ENCODE data around the gene SEMA5A.

DNA sequence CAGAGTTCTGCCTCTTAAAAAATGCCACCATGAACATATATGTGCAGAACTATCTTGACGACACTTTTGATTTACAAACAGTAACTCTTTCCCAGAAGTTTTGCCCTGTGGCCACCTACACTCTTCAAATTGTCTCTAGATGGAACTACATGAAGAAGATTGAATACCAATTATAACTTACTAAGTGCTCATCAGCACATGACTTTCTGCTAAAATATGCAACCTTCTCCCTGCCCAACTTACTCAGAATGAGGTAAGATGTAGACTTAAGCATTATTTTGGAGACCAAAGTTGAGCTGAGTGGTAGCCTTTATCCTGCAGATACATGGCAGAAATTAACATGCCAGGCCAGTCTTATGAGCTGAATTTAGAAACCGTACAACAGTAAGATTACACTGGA lies 105.4 kb downstream of the SEMA5A start:
- TF ChIP-seq, protein P1, sequence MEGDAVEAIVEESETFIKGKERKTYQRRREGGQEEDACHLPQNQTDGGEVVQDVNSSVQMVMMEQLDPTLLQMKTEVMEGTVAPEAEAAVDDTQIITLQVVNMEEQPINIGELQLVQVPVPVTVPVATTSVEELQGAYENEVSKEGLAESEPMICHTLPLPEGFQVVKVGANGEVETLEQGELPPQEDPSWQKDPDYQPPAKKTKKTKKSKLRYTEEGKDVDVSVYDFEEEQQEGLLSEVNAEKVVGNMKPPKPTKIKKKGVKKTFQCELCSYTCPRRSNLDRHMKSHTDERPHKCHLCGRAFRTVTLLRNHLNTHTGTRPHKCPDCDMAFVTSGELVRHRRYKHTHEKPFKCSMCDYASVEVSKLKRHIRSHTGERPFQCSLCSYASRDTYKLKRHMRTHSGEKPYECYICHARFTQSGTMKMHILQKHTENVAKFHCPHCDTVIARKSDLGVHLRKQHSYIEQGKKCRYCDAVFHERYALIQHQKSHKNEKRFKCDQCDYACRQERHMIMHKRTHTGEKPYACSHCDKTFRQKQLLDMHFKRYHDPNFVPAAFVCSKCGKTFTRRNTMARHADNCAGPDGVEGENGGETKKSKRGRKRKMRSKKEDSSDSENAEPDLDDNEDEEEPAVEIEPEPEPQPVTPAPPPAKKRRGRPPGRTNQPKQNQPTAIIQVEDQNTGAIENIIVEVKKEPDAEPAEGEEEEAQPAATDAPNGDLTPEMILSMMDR (IDR thresholded peaks at IDR 0.05), result no peak
- TF ChIP-seq POLR2AphosphoS5 (IDR thresholded peaks at IDR 0.05; ENCODE audit: low read depth, low read length) (no peak), TCF7L2 (IDR thresholded peaks at IDR 0.05; ENCODE audit: low read depth, low read length) (no peak), SIN3A (IDR thresholded peaks at IDR 0.05; ENCODE audit: borderline replicate concordance, insufficient read depth, low read depth, low read length) (no peak)
- TF ChIP-seq, protein P2, sequence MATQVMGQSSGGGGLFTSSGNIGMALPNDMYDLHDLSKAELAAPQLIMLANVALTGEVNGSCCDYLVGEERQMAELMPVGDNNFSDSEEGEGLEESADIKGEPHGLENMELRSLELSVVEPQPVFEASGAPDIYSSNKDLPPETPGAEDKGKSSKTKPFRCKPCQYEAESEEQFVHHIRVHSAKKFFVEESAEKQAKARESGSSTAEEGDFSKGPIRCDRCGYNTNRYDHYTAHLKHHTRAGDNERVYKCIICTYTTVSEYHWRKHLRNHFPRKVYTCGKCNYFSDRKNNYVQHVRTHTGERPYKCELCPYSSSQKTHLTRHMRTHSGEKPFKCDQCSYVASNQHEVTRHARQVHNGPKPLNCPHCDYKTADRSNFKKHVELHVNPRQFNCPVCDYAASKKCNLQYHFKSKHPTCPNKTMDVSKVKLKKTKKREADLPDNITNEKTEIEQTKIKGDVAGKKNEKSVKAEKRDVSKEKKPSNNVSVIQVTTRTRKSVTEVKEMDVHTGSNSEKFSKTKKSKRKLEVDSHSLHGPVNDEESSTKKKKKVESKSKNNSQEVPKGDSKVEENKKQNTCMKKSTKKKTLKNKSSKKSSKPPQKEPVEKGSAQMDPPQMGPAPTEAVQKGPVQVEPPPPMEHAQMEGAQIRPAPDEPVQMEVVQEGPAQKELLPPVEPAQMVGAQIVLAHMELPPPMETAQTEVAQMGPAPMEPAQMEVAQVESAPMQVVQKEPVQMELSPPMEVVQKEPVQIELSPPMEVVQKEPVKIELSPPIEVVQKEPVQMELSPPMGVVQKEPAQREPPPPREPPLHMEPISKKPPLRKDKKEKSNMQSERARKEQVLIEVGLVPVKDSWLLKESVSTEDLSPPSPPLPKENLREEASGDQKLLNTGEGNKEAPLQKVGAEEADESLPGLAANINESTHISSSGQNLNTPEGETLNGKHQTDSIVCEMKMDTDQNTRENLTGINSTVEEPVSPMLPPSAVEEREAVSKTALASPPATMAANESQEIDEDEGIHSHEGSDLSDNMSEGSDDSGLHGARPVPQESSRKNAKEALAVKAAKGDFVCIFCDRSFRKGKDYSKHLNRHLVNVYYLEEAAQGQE (IDR thresholded peaks at IDR 0.05; ENCODE audit: insufficient read depth in 1 of 2, low read depth in 2 of 2, low read length in 1 of 2), result no peak
